ENCODE data around the gene PCED1B.
"Not testable (repeated sequence)": the region's sequence is repeated elsewhere in the genome, so short reads cannot be mapped to it uniquely, and the experiment has no call there.

PCED1B gene

GRCh38 chr12:47079468-47079980 is at the start of gene PCED1B, which contains the start of gene AMIGO2:
Gene PCED1B (plus strand): TSS chr12:47079621. CDS start chr12:47235064, 155,443 bp downstream.
Gene AMIGO2 (minus strand): TSS chr12:47079959. CDS start chr12:47079002, 957 bp downstream.
- peak; percentile 64 for DNase-seq

GRCh38 chr12:47029903-47030302 is 49.5 kb upstream of the PCED1B start:
- DNase-seq, result no peak

- peak; percentile 59 for DNase-seq
Observed at GRCh38 chr12:47032644-47033043, 46.8 kb upstream of the PCED1B start.

GRCh38 chr12:47033081-47033480 is 46.3 kb upstream of the PCED1B start:
- peak; percentile 8 for DNase-seq

GRCh38 chr12:47033789-47034555 is 45.4 kb upstream of the PCED1B start:
- DNase-seq, result no peak

- DNase-seq, result no peak
Observed at GRCh38 chr12:47034661-47035060, 44.8 kb upstream of the PCED1B start.

GRCh38 chr12:47035484-47035883 is 43.9 kb upstream of the PCED1B start:
- no peak for DNase-seq

GRCh38 chr12:47038270-47038748 is 41.1 kb upstream of the PCED1B start:
- DNase-seq, result no peak

- DNase-seq, result no peak
Observed at GRCh38 chr12:47039079-47039478, 40.3 kb upstream of the PCED1B start.

GRCh38 chr12:47039756-47040155 is 39.7 kb upstream of the PCED1B start:
- no peak for DNase-seq

- DNase-seq, result no peak
Observed at GRCh38 chr12:47041327-47041726, 38.1 kb upstream of the PCED1B start.

- DNase-seq, result no peak
Observed at GRCh38 chr12:47048541-47048940, 30.9 kb upstream of the PCED1B start.

GRCh38 chr12:47051291-47051690 is 28.1 kb upstream of the PCED1B start:
- not testable (repeated sequence) for DNase-seq

GRCh38 chr12:47052274-47052673 is 27.1 kb upstream of the PCED1B start:
- DNase-seq, result no peak

GRCh38 chr12:47053961-47054360 is 25.5 kb upstream of the PCED1B start:
- DNase-seq, result no peak

GRCh38 chr12:47054659-47055058 is 24.8 kb upstream of the PCED1B start:
- DNase-seq, result no peak

GRCh38 chr12:47055856-47056255 is 23.6 kb upstream of the PCED1B start:
- not testable (repeated sequence) for DNase-seq

- not testable (repeated sequence) for DNase-seq
Observed at GRCh38 chr12:47056944-47057343, 22.5 kb upstream of the PCED1B start.

- DNase-seq, result not testable (repeated sequence)
Observed at GRCh38 chr12:47058640-47059039, 20.8 kb upstream of the PCED1B start.

- no peak for DNase-seq
Observed at GRCh38 chr12:47065546-47065945, 13.9 kb upstream of the PCED1B start.

- DNase-seq, result no peak
Observed at GRCh38 chr12:47066278-47067025, 13.0 kb upstream of the PCED1B start.

- DNase-seq, result no peak
Observed at GRCh38 chr12:47067176-47067575, 12.2 kb upstream of the PCED1B start.

- DNase-seq, result peak; percentile 63
Observed at GRCh38 chr12:47067771-47068431, 11.5 kb upstream of the PCED1B start.

All from DMS153 (cell line).